HK-2 (cell line): Measurements from ENCODE around the gene PPP1R7.

Experiments
- DNase-seq: peaks from one replicate; pipeline ENCODE4 v3.0.0-alpha.2; 2018; ENCODE audit not compliant: unreplicated experiment

The PPP1R7 gene

DNA sequence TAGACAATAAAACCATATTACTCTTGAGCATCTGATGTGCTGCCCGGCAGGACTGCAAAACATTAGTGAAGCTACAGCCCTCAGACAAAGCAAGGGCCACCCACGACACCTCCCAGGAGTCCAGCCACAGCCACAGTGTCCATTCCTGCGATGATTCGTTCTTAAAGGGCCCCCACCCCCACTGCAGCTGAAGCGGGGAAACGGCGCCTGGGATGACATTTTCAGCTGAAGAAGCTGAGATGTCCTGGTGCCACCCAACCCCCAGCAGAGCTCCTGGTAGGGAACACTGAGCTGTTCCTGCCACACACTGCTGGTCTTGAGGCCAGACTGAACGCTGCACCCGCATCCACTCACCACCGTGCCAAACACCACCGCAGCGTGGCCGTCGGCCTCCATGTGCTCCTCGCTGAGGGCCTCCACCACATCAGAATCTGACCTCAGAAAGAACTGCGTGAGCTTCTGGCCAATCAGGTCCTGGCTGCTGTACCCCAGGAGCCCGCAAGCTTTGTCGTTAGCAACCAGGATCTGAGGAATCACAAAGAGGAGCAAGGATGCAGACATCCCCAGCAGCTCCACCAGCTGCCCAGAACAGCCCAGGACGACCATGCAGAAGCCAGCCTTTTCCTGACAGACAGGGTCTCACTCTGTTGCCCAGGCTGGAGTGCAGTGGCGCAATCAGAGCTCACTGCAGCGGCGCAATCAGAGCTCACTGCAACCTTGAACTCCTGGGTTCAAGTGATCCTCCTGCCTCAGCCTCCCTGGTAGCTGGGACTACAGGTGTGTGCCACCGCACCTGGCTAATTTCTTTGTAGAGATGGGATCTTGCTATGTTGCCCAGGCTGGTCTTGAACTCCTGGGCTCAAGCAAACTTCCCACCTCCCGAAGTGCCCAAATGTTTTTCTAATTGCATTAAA, 10.5 kb upstream of the PPP1R7 start:
- DNase-seq: peak; percentile 24

DNA sequence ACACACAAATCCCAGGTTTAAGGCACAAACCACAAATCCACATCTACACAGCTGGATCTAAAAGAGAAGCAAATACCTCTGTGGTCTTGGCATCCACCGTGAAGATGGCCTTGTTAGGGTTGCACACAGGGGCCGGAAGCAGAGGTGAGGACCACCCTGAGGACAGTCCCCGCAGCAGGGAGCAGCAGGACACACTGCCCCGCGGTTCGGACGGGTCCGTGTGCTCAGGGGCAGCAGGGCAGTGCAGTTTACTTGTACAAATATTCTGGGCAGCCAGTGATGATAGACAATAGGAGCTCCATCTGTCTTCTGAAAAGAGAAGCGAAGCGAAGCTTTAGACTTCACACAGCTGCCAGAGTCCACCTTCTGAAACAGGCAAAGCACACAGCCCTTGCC, 9.8 kb upstream of the PPP1R7 start:
- DNase-seq: no peak

DNA sequence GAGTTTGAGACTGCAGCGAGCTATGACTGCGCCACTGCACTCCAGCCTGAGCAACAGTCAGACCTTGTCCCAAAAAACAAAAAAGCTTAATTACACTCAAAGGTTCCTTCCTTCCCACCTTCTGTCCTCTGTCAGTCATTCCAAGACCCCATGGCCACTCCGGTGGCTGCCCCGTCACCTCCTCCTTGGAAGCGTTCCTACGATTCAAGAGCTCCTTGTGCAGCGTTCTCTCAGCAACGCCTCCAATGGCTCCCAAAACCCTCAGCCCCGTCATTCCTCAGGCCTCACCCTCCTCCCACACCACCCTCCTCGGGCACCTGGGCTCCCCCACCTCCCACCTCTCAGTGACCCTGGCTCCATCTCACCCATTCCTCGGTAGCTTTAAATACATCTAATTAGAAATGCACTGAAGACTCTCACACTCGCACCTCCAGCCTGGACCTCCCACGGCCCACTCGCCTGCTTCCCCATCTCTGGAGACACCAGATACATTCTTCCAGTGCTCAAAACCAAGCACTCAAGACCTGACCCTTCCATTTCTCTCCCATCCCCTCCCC, 9.0 kb upstream of the PPP1R7 start:
- no peak for DNase-seq

DNA sequence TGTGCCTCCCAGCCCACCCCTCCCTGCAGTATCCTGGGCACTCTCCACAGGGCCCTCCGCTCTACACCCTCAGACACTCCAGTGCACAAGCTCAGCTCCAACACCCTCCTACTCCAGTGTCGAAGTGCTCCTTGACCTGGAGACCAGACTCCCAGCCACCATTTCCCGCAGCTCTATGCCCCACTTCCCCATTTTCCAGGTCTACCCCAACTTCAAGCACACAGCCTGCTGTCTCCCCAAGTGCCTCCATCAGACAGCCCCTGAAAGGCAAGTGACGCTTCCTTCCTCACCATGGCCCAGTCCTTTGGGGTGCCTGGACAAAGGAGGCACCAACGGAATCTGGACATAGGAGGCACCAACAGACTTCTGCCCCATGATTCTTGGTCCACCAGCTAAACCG, 8.2 kb upstream of the PPP1R7 start:
- no peak for DNase-seq

DNA sequence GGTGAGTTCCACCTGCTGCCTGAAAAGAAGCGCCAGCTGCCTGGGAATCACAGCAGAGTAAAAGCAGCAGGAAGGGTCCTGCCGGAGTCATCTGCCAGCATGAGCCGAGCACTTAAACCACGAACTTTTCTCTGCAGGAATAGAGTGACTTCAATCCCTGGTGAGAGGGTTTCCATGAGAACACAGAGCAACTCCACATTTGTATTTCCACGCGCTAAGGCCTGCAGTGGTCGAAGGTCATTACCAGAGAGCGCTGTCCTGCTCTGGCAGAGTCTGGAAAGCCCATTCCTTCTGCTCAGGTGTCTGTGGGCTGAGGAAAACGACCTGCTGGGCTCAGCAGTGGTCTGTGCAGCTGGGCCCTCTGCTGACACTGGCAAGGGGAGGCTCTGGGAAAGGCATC, 7.7 kb upstream of the PPP1R7 start:
- no peak for DNase-seq

DNA sequence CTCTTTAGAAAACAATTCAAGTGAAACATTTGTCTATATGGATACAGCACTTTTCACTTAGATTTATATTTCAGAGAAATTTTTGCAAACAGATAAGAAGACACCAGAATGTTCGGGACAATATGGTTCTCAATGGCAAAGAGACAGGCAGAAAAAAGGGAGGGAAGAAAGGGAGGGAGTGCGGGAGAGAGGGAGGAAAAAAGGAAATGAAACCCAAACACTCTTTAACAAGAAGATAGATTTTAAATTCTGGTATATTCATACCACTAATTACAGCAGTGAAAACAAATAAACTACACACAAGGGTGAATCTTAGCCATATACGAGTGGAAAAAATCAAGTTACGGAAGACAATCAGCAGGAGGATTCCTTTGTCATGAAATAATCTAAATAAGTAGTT, 4.0 kb upstream of the PPP1R7 start:
- DNase-seq: no peak

DNA sequence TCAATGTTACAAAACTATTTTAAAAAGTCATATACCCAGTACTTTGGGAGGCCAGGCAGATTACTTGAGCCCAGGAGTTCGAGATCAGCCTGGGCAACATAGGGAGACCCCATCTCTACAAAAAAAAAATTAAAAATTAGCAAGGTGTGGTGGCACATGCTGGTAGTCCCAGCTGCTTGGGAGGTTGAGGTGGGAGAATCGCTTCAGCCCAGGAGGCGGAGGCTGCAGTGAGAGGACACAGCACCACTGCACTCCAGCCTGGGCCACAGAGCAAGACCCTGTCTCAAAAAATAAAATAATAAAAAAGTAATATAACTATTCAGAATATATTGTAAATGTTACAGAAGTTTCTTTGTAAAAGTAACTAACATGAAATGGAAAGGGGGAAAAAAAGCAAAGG, 2.9 kb upstream of the PPP1R7 start:
- DNase-seq: no peak

DNA sequence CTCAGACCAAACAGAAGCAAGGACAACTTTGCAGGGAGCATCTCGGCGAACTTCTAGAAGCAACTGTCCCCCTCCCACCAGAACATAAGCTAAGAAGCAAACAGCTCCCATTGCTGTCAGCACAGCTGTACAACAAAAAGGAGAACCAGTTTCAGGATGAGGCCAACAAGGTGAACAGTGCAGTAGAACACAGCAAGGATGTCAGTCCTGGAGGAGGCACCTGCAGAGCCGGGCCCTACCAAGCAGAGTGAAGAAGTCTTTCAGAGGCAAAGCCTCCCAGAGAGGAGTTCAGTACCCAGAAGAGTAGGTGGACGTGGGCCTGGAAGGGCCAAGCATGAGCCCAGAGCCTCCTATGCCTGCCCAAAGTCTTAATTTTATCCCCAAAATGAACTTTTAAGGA, 2.0 kb upstream of the PPP1R7 start:
- DNase-seq: no peak

DNA sequence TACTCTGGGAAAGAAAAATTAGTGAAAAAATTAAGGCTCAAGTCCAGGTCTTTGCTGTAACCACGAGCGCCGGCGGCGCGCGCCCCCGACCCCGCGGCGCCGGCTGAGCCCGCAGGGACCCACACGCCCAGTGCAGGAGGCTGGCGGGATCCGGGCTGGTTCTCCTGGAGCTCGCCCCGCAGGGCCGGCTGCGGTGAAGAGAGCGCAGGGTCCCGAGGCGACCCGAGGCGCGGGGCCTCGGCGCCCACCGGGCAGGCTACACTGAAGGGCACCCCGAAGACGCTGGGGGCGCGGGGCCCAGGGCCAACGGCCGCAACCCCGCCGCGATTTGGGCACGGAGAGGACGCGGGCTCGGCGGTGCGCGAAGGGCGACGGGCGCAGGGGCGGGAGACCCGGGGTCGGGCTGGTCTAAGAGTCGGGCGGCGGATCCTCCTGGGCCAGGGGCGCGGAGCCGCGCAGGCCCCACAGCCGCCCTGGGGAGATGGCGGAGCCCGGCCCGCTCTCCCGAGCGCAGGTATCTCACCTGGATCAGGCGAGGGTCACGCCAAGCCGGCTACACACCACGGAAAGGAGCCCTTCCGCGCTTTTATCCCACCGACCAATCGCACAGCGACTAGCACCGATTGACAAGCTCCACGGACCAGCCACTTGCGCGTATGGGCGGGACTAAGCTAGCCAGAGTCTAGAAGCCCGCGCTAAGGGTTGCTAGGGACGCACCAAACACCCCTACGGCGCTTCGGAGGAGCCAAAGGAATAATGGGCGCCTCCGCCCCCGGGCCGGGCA, 1.2 kb upstream of the PPP1R7 start, which contains the start of gene PASK:
TSS of gene PASK (minus strand) at position 582 of the 784 bp plus-strand sequence. CDS start 6,440 bp downstream, outside the sequence.
- peak; percentile 95 for DNase-seq

DNA sequence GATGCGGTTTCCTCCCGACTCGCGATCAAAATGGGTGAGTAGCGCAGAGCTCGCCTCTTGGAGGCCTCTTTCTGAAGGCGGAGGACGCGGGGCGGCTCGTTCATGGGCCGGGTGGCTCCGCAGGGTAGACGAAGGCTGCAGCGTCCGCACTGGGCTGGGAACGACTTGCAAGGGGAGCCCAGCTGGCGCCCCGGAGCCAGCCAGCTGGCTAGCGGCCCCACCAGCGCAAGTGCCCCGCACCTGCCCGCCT, 667 bp upstream of the PPP1R7 start:
- no peak for DNase-seq

DNA sequence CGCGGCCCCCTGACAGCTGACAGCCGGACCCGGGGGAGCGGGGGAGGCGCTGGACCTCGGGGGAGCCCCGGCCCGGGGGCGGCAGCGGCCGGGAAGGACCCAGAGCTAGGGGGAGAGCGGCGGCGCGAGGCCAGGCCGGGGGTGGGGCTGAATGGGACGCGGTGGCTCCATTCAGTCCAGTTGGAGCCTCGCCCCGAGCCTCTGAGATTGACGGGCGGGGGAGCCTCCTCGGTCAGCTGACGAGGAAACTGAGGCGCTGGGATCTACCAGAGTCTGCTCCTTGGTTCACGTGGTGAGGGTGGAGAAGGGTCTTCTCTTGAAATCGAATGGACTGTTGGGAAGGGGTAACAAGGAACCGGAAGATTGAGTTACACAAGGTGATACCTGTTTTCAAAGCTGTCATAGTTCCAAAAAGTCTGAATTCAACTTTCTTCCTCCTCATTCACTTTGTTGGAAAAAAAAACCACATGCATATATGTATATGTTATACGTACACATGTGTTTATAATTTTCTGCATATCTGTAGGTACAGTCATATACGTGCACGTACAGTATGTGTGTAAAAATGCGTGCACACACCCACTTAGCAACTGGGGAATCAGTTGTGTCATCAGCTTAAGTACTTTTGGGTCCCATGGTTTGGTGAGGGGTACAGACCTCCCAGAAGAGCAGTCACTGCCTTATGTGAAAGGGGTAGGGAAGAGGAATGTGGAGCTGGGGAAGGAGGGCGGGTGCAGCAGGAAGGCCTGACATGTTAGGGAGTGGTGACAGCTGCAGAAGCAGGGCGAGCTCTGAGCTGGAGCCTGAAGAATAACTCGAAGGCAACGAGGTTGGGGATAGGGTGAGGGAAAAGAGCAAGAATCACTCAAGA, 628 bp downstream of the PPP1R7 start:
- DNase-seq: no peak

DNA sequence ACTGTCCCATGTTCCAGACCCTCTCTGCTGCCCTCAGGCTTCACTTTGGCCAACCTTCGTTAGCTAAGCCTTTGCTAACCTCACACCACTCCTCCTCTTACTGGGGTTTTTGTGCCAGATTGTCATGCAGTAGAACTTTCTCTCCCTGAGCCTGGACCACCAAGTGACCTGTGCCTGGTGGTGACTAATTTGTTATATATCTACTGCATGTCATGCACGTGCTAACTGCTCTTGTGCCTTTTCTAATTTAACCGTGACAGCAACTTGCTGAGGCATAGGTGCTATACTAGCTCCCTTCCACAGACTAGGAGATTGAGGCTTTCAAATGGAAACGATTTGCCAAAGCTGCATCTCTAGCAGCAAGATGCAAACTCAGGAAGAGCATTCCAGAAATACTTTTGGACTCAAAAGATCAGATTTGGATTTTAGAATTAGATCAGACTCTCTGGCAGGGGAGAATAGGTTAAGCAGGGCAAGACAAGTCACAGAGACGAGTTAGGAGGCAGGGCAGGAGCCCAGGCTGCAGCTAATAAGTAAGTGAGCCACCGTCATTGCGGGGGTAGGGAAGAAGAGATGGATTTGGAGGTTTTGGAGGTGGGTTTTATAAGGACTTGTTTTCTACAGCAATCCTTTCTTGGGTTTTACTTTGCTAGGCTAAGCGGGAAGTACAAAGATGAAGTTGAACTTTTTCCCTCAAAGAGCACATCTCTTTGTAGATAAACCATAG, 1.8 kb downstream of the PPP1R7 start:
- DNase-seq: no peak

DNA sequence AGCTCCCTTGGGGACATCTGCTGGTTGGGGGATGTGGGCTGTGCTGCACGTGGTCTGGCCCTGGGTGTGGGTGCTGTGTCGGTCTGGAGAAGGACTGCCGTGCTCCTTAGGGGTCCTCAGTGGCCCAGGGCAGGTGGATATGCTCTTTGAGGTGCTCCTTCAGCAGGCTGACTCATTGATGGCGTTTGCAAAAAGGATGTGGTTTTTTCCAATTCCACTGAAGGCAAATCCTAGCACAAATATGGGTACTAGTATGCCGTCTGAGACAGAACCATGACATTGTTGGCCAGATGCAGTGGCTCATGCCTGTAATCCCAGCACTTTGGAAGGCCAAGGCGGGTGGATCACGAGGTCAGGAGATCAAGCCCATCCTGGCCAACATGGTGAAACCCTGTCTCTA, 3.3 kb downstream of the PPP1R7 start:
- no peak for DNase-seq

DNA sequence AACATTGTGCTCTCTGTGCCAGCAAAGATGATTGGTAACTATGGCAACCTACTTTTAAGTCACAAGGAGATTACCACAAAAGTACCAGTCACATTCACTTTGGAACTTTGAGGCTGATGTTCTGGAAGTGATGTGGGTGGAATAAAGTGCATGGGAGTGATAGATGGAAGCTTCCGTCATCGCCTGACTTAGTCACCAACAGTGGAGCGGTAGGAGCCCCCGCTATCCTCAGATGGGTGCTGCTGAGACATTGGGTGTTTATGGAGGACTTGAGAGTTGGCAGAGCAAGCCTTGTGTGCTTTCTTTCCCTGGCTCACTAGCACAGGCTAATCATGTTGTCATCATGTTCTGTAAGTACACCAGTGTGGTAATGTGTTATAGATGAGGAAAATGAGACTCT, 4.6 kb downstream of the PPP1R7 start:
- DNase-seq: no peak

DNA sequence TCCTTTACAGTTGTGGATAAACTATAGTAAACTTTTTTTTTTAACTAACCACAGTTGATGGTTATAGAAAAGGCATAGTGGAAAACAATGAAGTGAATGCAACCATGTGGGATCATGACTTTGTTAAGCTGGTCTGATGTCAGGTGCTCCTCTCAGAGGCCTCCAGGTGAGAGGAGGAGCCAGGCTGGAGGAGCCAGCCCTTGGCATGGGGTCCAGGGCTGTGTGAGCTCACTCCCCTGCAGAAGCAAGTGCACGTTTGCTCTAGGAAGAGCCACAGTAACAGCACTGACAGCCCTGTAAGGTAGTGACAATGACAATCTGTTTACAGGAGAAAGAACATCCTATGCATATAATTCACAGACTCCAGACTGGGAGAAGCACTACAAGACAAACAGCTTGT, 5.7 kb downstream of the PPP1R7 start:
- DNase-seq: no peak

DNA sequence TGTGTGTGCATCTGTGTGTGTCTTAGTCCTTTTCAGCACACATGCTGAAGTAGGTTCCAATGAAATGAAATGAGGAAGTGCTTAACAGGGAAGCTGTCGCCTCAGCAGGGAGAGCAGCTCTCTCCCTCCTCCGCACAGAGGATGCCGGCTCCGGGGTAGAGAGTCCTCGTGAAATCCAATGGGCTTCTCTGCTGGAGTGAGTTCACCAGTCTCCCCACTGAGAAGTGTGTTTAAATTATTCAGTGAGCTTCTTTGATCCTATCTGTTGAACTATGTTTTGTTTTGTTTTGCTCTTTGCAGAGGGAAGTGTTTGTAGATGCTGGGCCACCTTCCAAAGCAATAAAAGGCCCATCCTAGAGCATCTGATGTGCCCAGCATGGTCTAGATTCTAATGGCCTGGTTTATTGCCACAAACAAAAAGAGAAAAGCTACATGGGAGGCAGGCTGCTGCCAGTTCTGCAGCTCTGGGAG, 6.7 kb downstream of the PPP1R7 start:
- DNase-seq: no peak

DNA sequence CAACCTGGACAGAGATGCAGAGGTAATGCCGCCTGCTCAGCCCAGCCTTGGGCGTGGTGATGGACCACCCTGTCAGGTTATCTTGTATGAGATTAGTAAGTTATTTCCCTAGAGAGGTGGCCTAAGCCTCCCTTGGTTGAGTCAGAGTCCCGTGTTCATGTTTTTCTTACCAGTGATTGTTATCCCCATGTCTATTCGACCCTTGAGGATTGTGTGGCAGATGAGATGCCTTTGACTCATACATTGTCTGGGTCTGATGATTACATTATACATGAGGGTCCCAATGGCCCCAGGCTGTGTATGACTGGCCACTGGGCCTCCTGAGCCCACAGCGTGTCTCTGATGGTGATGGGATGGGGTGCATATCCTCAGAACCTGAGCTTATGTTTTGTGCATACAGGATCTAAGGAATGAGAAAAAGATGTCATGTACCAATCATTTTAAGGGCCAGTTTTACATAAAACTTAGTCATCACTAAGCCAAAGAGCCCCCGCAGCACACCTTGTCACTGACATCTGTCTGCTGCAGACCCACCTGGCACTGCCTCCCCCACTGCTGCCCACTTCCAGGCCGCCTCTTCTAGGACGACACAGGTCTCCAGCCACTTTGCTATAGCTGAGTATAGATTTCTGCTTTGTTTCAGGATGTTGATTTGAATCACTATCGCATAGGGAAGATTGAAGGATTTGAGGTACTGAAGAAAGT, 7.7 kb downstream of the PPP1R7 start:
- DNase-seq: no peak

DNA sequence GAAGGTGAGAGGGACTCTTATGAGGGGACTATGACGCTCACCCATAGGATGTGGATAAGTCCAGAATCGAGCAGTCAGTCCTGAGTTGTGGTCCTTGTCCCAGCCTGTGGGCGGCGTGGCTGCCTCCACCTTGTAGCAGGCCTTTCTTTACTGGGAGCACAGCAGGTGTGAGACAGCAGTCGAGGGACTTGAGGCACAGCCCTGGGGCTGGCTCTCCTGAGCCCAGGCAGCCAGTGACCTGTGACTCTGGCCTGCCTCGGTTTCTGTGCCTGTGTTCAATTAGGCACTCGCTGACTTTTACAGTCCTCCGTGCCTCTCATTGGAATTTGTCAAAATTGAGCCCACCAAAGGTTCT, 8.3 kb downstream of the PPP1R7 start:
- DNase-seq: no peak

DNA sequence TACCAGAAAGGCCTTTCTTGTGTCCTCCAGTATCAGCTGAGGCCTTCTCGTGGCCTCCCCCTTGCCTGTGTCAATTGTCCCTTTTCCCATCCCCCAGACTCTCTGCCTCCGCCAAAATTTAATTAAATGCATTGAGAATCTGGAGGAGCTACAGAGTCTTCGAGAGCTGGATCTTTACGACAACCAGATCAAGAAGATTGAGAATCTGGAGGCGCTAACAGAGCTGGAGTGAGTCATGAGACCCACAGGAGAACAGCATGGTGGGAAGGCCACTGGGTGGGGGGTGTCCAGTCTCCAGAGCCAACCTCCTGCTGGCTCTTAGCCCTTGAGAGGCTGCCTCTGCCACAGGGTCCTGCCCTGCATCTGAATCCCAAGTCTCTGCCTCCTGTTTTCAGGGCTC, 8.8 kb downstream of the PPP1R7 start:
- no peak for DNase-seq

DNA sequence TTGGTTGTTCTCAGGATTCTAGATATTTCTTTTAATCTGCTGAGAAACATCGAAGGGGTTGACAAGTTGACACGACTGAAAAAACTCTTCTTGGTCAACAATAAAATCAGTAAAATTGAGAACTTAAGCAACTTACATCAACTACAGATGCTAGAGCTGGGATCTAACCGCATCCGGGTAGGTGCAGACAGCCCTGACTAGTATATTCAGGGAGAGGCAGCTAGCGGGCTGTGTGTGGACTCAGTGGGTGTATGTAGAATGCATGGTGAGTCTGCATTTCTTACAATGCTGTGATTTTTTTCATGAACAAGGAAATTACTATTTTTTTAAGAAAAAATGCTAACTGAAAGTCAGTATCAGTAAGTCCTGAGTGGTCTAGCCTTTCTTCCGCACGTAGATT, 10.1 kb downstream of the PPP1R7 start:
- DNase-seq: no peak
